Chondrocyte (in vitro differentiated cells): ENCODE data around the gene PNLIPRP2. TPM values are rescaled to one million over a fixed set of nuclear protein-coding genes. Genes with fewer than 3 reads are reported as not detected.

Experiments
- DNase-seq: peaks from one replicate; pipeline ENCODE4 v3.0.0; 2021; ENCODE audit warnings: mixed read lengths, low spot score
- H3K27ac Mint-ChIP-seq: one replicate; pipeline ENCODE4 v1.8.0; 2021; ENCODE audit warnings: mild to moderate bottlenecking, moderate library complexity, mixed read lengths; ENCODE audit not compliant: unreplicated experiment
- H3K27me3 Mint-ChIP-seq: 2 replicates; pipeline ENCODE4 v1.8.0; 2021; ENCODE audit warnings: low read depth, mixed read lengths
- H3K36me3 Mint-ChIP-seq: 2 replicates; pipeline ENCODE4 v1.8.0; 2021; ENCODE audit warnings: low read depth, mixed read lengths
- H3K4me1 Mint-ChIP-seq: 2 replicates; pipeline ENCODE4 v1.8.0; 2021; ENCODE audit warnings: low read depth, mild to moderate bottlenecking, mixed read lengths
- H3K4me3 Mint-ChIP-seq: one replicate; pipeline ENCODE4 v1.8.0; 2021; ENCODE audit warnings: mild to moderate bottlenecking, moderate library complexity, mixed read lengths; ENCODE audit not compliant: unreplicated experiment
- H3K9me3 Mint-ChIP-seq: 2 replicates; pipeline ENCODE4 v1.8.0; 2021; ENCODE audit warnings: low read depth, mixed read lengths
- total RNA-seq: library from RNA; stranded (reverse); gene quantifications from 3 replicates; pipeline ENCODE4 v1.2.1, GENCODE V29; 2021
- TF ChIP-seq, protein P1 (sequence below): fragments of 200-600 bp; sonication (generic); IDR thresholded peaks from 2 replicates; pipeline ENCODE4 v1.5.0; 2021; ENCODE audit warnings: antibody characterized with exemption, mild to moderate bottlenecking, moderate library complexity

The PNLIPRP2 gene
- total RNA-seq, 1 donor from 2014 or later, result not detected

DNA sequence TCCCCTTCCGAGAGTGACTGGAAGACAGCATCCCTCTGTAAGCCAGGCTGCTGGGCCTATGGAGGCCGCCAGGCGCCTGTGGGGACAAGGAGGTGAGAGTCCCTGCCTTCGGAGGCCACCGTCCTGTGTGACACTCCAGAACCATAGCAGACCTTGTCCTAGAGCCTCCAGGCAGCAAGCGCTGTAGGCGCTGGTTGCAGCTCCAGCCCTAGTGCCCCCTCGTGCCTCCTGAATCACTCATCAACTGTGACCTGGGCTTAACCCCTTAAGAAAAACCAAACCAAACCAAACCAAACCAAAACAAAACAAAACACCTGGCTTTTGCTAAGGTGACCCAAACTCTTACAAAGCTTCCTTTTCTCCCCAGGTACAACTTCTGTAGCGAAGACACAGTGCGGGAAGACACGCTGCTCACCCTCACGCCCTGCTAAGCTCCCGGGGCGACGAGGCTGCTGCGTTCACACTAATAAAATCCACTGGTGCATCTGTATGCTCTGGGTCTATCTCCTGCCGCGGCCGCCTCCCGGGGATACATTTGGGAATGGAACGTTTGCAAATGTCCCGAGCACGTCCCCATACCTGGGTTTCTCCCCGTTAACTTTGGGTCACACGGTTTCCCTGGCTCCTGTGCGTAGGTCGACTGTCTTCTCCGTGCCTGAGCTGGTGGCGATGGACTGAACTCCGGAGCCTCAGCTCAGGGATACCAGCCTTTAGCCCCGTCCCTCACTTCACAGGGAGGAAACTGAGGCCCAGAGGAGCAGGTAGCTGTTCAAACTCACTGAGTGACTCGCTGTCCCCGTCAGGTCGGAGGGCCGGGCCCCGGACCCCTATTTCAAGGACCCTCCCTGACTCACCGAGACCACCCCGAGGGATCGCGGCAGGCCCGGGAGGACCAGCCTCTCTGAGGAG is 11.8 kb upstream of the PNLIPRP2 start:
- no peak overlapping the region for H3K27ac Mint-ChIP-seq
- no peaks in the 10 kb centered on the region for H3K36me3 Mint-ChIP-seq
- H3K4me1 Mint-ChIP-seq, result no peaks in the 10 kb centered on the region
- DNase-seq, result peak; percentile 88
- TF ChIP-seq, protein P1, sequence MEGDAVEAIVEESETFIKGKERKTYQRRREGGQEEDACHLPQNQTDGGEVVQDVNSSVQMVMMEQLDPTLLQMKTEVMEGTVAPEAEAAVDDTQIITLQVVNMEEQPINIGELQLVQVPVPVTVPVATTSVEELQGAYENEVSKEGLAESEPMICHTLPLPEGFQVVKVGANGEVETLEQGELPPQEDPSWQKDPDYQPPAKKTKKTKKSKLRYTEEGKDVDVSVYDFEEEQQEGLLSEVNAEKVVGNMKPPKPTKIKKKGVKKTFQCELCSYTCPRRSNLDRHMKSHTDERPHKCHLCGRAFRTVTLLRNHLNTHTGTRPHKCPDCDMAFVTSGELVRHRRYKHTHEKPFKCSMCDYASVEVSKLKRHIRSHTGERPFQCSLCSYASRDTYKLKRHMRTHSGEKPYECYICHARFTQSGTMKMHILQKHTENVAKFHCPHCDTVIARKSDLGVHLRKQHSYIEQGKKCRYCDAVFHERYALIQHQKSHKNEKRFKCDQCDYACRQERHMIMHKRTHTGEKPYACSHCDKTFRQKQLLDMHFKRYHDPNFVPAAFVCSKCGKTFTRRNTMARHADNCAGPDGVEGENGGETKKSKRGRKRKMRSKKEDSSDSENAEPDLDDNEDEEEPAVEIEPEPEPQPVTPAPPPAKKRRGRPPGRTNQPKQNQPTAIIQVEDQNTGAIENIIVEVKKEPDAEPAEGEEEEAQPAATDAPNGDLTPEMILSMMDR, result no peak
- peak overlapping the region; percentile 16 for H3K4me3 Mint-ChIP-seq
- H3K9me3 Mint-ChIP-seq, result no peaks in the 10 kb centered on the region
- peaks cover 3% of the 10 kb centered on the region for H3K27me3 Mint-ChIP-seq

DNA sequence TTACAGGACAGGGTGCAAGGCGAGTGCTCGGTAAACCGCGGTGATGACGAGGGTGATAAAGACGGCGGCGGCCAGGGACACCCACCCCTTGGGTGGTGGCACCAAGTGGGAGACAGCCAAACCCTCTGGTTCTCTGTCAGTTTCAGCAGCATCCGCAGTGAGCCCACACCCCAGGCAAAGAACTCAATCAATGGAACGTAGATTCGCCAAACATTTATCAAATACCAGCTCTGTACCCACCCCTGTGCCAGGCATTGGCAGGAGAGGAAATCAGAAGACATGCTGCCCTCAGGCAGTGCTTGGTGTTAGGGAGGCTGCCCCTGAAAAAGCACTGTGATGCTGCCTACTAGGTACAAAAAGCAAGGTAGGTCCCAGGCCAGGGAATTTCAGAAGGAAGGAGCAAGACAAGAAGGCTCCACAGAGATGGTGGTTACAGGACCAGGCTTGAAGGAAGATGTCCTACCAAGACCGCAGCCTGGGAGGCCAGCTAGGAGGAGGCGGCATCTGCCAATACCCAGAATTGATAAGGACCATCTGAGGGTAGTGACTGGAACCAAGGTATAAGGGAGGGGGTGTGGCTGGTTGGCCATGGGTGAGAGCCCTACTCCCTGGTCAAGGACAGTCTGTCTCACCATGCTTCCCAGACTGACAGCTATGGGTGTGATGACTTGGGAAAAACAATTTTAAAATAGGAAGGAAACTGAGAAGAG is 10.2 kb upstream of the PNLIPRP2 start:
- TF ChIP-seq, protein P1, result no peak
- Mint-ChIP-seq H3K36me3 (no peaks in the 10 kb centered on the region), H3K27ac (no peak overlapping the region), H3K4me1 (no peaks in the 10 kb centered on the region), H3K4me3 (no peak overlapping the region), H3K9me3 (peaks cover 4% of the 10 kb centered on the region), H3K27me3 (peaks cover 6% of the 10 kb centered on the region)
- DNase-seq, result no peak

DNA sequence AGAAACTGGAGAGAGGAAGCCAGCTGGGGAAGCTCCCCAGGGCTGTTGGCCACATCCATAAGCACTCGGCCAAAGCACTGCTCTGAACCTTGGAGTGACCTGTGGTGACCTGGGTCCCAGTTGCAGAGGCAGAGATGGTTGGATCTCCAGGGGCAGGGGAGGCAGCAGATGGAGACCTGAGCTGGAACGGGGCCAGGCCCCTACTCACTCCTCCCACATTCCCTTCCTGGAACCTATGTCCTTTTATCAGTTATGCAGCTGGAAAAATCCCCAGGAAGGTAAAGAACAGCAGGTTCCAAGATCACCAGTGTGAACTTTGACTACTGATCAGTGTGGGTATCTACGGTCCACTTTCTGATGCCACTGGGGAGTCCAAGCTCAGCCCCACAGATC is 9.6 kb upstream of the PNLIPRP2 start:
- H3K27ac Mint-ChIP-seq, result no peak overlapping the region
- peaks cover 11% of the 10 kb centered on the region for H3K27me3 Mint-ChIP-seq
- no peaks in the 10 kb centered on the region for H3K4me1 Mint-ChIP-seq
- H3K36me3 Mint-ChIP-seq, result no peaks in the 10 kb centered on the region
- no peak for DNase-seq
- H3K4me3 Mint-ChIP-seq, result no peak overlapping the region
- TF ChIP-seq, protein P1, result no peak
- H3K9me3 Mint-ChIP-seq, result peaks cover 4% of the 10 kb centered on the region

DNA sequence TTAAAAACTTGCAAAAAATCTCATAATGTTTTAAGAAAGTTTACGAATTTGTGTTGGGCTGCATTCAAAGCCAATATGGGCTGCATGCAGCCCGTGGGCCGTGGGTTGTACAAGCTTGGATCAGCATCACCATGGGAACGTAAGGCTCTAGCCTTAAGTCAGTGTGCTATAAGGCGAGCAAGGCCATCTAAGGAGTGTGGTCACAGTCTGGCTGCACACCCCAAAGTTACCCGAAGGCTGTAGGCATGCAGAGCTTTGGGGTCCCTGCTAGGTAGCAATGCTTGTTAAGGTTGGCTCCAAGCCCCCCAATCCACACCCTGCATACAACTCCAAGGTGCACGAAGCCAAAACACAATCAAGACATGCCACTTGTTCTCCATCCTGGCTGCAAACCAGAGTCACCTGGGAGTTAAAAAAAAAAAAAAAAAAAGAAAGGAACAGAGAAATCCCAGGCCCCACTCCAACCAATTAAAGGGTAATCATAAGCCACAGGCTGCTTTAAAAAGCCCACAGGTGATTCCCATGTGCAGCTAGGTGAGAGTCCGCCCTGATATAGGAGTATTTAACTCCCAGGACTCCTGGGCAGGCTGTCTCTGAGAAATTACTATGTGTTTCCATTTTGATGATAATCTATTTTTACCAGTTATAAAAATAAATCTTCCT is 8.5 kb upstream of the PNLIPRP2 start:
- peaks cover 4% of the 10 kb centered on the region for H3K9me3 Mint-ChIP-seq
- H3K27ac Mint-ChIP-seq, result no peak overlapping the region
- peaks cover 13% of the 10 kb centered on the region for H3K27me3 Mint-ChIP-seq
- H3K4me1 Mint-ChIP-seq, result no peaks in the 10 kb centered on the region
- DNase-seq, result no peak
- TF ChIP-seq, protein P1, result no peak
- no peaks in the 10 kb centered on the region for H3K36me3 Mint-ChIP-seq
- H3K4me3 Mint-ChIP-seq, result no peak overlapping the region

DNA sequence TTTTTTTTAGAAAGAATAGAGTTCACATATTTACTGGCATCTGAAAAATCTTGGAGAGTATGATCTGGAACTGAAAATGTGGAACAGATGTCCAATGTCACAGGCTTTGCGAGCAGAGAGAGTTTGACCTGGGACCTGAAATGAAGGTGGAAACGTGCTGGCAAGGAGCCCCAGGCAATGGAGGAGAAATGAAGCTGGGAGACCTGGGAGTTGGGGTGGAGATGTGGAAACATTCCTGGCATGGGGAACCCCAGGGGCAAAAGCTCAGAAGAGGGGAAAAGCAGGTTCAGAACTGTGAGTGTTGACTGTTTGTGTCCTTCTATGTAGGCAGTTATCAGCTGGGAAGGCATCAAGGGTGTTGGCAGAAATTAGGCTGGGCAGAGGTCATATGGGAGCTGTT is 7.3 kb upstream of the PNLIPRP2 start:
- DNase-seq, result no peak
- Mint-ChIP-seq H3K9me3 (peaks cover 4% of the 10 kb centered on the region), H3K27me3 (peaks cover 13% of the 10 kb centered on the region), H3K4me1 (no peaks in the 10 kb centered on the region), H3K36me3 (no peaks in the 10 kb centered on the region), H3K4me3 (no peak overlapping the region), H3K27ac (no peak overlapping the region)
- TF ChIP-seq, protein P1, result no peak
